HUDEP-2 (cell line): Measurements from ENCODE around the gene LY86.
A peak's percentile ranks its signal among the peaks of the same experiment; 100 is the strongest.

Experiments
- DNase-seq, 76 experiments: peaks; one replicate each; lab custom pipeline; 2025; ENCODE audit not compliant: unreplicated experiment in 76 of 76; lab: John Stamatoyannopoulos, UW

Gene LY86

DNA sequence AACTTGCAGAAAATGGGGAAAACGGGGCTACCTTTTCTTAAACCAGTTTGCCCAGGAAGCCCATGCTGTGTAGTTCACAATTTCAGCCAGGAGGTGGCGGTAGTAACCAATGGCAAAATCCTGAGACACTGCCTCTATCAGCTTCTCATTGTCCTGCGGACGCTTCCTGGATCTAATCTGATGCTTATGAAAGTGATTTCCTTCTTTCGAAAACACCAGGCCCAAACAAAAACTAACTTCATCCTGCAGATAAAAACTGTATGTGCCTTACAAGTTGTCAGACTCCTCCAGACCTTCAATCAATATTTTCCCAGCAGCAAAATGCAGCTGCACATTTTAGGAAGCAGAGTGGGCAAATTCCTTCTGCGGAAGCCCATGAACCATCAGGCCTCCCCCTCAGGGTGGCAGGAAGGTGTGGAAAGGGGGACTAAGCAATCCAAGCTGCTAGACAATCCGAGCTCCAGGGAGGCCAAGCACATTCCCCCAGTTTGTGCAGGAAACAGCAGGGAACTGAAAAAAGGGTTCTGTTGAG, 88.5 kb downstream of the LY86 start:
- DNase-seq, result peak in 72 of 76 experiments; percentile 36 to 94 (median 80)

DNA sequence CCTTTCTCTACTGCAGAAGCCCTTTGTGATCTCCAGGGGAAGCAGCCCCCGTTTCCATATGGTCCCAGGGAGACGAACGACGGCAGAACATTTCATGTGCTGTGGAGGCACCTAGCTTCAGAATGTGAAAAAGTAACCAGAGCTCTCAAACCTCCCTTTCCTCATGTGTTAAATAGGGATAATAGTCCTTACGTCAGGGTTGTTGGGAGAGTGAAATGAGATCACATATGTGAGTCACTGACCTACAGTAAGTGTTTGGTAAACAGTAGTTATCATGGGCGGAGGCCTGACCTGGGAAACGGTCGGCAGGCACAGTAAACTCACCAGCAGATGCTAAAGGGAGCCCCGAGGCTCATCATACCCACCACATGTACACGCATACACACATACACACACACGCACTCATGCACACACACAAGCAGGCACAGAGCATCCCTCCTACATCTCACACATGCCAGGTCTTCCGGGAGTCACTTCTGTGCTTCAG, 89.7 kb downstream of the LY86 start:
- DNase-seq, result peak in 23 of 76 experiments; percentile 18 to 55 (median 34)

DNA sequence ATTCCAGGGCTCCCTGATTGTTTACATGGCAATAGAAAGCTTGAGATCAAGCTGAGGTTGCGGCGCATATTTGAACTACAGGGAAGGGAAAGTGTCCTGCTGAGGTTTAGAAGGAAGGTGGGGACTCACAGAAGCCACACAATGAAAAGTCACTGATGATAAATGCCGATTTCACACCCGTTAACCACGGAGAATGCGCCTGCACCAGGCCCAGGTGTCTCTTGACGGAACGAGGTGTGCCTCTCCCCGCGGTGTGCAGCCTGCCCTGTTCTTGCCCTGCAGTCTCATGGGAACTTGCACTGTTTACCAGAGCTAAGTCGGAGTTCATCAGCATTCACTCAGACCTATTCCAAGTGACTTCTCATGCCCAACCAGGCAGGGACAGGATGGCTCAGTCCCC, 90.3 kb downstream of the LY86 start:
- DNase-seq, result no peak

DNA sequence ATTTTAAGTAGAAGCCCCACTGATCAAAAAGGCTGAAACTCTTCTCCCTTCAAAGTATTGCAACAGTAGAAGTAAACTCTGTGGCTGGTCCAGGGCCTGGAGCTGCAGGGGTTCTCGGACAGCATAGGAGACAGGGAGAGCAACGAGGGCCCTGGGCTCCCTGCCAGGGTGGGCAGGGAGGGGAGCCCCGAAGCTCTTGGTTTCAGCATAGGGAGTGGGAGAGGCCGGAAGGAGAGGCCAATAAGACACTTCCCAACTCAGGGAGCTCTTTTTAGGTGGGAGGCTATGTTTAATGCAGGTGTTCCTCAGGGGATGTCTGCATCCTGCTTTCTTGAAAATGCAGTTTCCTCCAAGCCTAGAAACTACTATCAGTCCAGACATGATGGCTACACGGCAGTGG, 91.1 kb downstream of the LY86 start:
- DNase-seq, result no peak

DNA sequence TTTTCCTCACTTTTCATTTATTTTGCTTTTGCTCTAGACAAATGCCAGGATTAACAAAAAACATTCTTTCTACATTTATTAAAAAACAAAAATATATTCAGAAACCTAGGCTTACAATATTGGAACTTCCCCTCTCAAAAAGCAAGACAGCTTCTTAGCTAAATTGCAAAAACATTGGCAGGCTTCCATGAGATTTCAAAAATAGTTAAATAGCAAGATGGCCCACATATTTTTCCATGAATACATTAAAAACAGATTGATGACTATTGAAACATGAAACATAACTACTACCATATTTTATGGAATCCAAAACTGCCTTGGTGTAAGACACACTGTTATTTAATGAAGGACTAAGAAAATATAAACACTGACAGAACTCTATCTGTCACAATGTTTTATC, 92.0 kb downstream of the LY86 start:
- peak in 2 of 76 experiments; percentile 24 to 25 for DNase-seq

DNA sequence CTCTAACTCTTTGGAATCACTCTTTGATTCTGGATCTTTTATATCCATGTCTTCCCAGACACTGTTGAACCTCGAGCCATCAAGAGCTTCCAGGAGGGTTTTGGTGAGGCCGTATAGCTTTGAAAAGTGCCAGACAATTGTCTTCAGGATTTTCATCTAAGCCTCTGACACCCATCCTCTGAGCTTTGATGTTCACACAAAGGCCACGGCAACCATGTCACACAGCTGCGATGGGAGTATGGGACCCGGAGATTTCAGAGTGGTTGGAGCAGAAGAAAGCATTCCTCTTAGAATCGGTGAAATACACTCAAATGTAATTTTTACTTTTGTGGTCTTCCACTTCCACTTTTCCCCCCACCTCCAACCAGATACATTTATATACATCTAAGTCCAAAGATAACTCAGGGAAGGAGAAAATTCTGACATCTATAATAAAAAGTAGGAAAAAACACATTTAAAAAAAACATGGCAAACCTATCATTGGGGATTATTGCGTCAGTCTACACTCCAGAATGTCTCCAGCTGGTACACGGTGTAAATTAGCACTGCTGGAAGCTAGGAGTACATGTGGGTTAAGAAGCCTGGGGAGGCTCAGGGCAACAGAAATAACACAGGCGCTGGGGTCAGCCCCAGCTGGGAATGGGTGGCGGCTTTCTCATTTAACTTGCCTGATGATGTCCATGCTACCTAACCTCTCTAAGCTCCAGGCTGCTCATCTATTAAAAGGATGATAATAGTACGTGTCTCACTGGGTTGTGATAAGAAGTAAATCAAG, 92.7 kb downstream of the LY86 start:
- DNase-seq, result no peak

DNA sequence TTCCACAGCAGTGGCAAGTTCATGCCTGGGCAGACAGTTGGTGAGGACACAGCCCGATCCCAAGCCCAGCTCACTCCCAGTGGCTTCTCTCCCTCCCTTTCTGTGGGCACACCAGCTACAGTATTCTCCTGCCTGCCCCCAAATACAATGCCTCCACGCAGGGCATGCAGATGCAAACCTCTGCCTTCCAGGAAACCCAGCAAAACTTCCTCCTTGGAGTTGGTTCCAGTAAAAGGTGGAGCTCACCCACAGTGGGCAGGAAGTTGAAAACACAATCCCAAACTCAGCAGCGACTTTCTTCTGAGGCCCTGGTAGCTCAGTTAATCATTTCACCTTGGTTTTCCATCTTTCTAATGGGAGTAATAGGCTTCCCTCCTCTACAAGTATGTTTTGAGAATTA, 93.7 kb downstream of the LY86 start:
- DNase-seq, result no peak

DNA sequence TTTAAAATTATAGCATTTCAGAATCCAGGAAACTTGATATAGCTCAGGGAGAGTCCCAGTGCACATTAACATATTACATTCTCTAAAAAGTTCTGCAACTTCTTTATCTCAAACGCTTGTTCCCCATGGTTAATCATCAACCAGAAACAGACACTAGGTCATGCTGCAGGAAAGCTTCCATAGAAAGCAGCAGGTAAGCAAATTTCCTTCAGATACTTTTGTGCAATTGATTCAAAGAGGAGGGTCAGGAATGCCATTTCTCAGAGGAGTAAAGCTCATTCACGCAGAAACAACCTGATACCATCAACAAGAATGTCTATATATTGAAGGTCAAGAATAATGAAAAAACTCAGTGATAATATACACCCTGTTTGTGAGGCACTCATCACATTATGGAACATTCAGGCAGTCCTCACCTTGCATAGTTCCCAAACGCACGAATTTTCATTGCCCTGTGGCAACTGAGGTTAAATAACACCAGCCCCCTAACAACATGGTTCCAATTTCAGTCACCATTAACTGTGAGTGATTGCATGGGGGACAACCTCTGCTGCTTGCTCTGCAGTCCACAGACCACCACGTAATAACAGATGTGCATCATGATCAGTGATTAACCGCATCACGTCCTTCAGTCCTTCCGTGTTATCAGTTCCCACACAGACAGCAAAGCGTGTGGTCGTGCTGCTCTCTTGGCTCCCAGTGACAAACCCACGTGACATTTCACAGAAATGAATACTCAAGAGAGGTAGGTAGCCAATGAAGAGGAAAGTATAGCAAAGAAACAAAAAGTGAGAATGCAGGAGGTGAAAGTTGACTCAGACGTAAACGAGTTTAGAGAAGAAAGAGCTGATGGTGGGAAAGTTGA, 95.7 kb downstream of the LY86 start:
- DNase-seq, result peak in 74 of 76 experiments; percentile 41 to 99 (median 90)

DNA sequence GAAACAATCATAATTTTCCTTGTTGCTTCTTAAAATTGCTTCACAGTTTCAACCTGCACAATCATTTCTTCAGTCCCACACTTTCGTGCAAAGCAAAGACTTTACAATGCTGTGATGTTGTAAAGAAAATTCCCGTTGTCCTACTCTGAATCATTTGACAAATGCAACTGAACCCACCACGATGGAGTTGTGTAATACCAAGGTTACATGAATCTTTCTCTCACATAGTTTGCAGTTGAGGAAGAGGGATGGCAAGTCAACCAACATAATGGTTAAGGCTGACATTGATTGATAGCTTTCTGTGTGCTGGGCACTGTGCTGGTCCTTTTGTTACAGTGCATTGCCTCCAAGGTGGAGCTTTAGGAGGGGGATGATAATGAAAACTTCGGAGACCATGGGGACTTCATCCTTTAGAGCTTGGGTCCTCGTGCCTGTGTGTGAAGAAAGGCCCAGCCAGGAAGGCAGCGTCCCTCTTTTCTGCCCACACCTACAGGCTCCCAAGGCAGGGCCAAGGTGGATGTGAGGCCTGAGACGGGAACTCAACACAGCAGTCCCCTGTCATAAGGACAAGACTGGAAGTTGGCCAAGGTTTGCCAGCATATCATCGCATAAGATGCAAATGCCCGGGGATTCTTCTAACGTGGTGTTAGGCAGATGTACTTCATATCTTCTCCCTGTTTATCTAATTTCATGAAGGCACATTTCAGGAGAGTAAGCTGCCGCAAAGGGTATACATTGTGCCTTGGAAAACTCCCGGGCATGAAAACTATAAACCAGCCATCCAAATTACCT, 96.9 kb downstream of the LY86 start:
- DNase-seq, result peak in 17 of 76 experiments; percentile 24 to 71 (median 51)

DNA sequence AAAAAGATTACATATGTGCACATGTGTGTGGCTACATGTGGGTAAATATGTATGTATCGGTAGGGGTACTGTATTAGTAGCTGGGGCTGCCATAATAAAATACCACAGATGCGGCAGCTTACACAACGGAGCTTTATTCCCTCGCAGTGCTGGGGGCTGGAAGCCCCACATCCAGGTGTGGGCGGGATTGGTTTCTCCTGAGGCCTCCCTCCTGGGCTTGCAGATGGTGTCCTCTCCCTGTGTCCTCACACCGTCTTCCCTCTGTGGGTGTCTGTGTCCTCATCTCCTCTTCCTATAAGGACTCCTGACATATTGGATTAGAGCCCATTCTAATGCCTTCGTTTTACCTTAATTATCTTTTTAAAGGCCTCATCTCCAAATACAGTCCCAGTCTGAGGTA, 97.7 kb downstream of the LY86 start:
- DNase-seq, result no peak

DNA sequence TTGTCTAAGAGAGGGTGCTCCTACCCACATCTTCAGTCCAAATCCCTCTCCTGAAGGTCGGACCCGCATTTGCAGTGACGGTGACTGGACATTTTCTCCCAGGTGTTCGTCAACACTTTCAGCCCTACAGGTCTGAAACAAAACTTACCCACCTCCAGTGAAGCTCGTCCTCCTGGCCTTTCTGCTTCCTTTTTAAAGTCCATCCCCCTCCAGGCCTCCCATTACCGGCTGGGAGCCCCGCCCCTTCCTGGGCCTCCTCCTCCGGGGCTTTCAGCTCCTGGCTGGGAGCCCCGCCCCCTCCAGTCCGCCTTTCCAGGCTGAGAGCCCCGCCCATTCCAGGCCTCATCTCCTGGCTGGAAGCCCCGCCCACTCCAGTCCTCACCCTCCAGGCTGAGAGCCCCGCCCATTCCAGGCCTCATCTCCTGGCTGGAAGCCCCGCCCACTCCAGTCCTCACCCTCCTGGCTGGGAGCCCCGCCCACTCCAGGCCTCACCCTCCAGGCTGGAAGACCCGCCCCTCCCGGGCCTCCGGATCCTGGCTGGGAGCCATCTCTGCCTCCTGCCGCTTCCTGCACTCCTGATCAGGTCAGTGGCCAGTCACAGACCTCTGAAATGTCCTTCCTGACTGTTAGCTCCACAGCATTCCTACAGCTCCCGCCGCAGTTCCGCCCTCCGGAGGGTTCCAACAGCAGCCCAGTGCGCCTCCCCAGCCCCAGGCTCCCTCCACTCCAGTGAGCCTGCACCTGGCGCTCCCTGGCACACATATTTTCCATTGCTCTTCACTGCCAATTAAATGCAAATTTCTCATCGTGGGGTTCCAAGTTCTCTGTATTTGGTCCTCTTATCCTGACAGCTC, 98.5 kb downstream of the LY86 start:
- peak; percentile 88 to 100 (median 100) for DNase-seq

DNA sequence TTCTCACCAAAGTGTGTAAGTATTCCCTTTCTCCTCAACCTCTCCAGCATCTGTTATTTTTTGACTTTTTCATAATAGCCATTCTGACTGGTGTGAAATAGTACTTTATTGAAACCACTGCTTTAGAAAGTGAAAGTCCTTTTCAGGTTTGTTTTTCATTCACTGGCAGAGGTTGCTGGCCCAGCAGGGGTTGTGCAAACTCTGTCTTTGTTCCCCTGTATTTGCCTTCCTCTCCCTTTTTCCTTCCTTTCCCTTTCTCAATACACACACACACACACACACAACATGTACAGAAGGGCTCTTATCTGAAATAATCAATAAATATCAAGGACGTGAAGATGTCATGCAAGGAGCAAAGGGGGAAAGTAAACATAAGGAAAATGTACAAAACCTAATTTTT, 99.8 kb downstream of the LY86 start:
- no peak for DNase-seq

DNA sequence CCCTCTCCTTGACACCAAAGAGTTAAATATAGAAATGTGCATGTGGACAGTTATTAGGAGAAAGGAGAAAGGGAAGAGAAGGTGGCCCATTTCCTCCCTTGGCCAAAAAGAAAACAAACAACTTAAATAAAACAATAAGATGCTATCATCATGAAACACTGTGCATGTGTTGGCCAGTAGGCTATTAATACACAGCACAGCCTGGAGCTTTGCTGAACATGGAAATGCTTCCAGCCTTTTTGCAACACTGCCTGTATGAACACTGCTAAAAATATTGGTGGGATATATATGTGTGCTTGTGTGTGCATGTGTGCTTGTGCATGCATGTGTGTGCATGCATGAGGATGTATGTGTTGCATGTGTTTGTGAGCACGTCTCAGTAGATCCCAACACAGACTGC, 100.4 kb downstream of the LY86 start:
- no peak for DNase-seq

DNA sequence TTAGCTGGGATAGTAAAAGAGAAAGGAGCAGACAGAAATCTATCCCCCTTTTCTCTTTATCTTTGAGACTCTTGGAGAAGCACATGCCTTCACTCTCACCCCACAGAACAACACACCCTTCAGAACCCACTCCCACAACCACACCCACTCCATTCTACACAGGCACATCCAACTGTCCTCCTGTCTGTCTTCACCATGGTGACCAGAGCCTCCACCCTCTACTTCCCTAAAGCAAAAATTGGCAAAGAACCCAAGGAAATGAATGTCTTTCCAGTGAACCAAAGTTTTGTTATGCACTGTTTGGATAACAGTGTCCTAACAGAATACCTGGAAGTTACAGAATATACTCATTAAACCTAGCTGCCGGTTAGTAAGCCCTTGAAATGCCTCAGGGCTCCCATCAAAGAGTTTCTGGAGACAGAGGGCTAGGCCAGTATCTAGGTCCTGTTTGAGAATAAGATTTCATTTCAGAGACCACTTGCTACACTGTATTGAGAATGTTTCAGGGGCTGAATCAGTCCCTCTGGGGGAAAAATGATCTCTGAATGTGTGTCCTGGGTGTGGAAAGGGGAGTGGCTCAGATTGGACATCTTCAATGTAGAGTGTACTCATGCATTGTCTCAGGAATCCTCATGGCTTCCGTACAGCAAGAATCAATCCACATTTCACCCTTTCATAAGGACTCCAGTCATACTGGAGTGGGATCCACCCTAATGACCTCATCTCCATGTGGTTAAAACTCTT, 101.1 kb downstream of the LY86 start:
- peak in 28 of 76 experiments; percentile 27 to 69 (median 47) for DNase-seq

DNA sequence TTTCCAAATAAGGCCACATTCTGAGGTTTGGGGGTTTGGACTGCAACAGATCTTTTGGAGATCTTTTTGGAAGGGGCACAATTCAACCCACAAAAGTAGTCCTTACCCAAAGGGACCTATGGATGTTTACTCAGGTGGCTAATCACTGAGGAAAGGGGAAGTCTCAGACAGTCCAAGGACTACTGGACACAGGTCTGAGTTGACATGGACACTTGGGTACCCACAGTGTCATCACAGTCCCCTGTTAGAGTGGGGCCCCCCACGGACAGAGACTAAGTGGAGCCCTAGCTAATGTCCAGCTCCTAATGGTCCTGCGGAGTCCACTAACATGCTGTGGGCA, 101.6 kb downstream of the LY86 start:
- no peak for DNase-seq

DNA sequence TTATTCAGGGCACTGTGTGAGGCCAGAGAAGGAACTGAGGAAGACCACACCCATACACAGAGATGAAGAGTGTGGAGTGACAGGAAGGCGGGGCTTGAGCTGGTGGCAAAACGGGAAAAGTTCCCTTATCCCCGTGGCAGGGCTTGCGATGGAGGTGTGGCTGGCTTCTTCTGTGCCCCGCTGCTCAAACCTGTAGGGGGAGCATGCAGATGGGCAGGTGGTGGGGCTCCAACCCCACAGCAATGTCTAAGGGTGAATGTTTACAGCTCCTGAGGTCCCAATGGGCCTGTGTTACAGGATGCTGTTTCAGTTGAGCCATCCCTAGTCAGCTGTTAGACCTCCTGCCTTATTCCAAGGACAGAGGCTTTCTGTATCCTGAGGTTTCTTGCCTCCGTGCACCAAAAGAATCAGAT, 105.9 kb downstream of the LY86 start:
- DNase-seq, result peak in 9 of 76 experiments; percentile 24 to 54 (median 38)

DNA sequence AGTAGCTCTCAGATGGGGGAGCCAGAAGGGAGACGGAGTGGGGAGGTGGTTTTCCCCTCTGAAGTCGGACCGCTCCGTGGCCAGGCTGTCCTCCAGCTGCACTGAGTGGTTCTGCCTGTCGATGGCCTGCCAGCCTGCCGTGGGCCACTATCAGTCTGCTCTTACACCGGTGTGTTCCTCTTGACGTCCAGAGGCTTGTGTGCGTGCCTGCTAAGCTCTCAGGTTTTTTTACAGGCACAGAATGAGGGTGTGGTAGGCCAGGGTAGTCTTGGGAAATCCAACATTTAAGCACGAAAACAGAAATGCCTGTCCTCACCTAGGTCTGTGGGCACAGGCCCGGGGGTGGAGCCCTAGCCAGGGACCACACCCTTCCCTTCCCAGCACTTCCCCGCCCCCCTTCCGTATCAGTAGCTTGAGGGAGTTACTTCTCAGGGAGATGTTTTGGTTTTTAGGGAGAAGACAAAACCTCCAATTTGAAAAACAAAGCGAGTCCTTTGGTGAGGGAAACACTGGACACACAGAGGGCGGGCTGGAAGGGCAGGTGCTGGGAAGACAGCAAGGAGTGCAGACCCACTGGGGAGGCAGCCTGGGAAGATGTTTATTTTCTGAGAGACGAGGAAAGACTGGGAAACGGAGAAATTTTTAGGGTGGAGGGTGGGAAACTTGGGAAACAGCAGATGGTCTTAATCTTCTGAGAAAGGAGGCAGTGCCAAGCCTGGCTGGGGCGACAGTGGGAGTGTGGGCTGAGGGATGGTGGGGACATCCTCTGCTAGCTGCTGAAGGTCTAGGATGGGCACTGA, 106.5 kb downstream of the LY86 start:
- DNase-seq, result peak in 61 of 76 experiments; percentile 31 to 88 (median 68)

DNA sequence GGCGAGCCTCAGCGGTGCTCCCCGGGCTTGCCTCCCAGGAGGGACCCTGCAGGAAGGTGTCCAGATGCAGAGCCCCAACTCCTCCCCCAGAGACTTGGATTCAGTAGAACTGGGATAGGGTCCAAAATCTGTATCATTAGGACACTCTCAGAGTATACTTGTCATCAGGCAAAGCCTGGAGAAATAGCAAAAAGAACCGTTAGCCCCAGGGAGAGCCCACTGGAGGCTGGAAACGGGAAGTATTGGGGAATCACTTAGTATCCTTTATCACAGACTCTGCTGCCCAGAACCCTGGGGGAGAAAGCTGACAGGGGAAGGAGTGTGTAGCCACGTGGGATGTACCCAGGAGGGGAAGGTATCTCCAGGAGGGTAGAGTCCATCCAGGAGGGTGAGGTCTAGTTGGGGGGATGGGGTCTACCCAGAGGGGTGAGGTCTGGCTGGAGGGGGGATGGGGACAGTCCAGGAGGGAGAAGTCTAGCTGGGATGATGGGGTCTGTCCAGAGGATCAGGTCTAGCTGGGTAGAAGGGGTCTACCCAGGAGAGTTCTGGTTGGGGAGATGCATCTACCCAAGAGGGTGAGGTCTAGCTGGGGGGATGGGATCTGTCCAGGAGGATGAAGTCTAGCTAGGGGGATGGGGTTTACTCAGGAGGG, 107.2 kb downstream of the LY86 start:
- DNase-seq, result peak in 1 of 76 experiments; percentile 52
